Activated CD4-positive, alpha-beta T cell treated with anti-CD3 and anti-CD28 coated beads, Interleukin-2, amount 50 U/mL, for 1 hour (primary cell): ENCODE data around the gene PRR33.

Experiments used
- DNase-seq: peaks from one replicate; pipeline ENCODE4 v3.0.0-alpha.2; 2020

PRR33 gene

DNA sequence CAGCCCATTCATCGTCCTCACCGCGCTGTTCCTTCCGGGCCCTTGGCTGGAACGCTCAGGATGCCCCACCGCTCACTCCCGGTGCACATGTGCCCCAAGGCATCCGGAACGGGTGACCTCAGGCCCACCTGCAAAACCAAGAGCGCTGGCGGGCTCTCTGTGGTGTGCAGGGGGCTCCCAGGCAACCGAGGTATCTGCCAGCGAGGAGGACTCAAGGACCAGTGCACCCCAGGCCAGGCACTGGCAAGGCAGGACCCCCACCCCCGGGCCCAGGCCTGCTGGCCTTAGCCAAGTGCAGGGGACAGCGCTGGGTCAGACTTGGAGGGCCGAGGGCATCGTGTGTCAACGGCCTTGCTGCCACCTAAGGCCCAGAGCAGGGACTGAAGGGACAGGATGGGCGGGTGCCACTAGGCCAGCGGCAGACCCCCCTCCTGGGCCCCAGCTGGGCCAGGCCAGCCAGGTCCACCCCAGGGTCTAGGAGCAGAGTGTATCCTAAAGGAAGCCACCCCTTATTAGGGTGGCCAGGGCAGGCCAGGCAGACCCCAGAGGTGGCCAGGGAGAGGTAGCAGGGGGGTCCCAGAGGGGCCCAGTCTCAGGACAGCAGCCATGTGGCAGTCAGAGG is 36.3 kb upstream of the PRR33 start:
- DNase-seq, result no peak

DNA sequence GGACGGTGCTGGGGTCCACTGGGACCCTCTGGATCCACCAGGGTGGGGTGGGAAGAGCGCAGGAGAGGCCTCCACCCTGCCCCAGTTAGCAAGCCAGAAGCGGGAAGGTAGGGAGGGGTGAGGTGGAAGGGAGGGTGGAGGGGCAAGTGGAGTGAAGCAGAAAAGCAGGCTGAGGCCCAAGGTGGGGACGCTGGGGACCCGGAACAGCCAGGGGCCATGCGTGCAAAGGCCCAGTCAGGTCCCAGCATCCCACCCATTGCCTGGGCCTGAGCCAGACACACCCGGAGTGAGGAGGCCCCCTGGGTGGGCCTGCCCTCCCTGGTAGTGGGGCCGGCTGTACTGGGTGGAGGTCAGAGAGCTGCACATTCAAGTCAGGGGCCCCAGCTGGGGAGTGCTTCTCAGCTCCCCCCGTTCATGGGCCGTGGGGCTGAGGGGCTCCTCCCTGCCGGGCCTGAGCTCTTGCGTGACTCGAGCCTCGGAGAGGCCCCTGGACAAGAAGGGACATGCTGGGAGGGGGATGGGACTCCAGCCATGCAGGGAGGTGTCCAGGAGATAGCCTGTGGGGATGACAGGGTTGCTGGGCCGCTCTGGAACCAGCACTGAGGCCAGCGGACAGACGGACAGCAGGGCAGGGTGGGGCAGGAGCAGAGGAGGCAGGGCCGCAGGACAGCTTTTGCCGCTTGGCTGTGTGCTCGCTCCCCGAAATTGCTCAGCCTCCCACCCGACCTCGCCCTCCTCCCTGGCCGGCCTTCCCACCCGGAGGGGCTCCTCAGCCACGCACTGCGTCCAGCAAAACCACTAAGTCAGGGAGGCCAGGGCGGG is 35.5 kb upstream of the PRR33 start:
- no peak for DNase-seq

DNA sequence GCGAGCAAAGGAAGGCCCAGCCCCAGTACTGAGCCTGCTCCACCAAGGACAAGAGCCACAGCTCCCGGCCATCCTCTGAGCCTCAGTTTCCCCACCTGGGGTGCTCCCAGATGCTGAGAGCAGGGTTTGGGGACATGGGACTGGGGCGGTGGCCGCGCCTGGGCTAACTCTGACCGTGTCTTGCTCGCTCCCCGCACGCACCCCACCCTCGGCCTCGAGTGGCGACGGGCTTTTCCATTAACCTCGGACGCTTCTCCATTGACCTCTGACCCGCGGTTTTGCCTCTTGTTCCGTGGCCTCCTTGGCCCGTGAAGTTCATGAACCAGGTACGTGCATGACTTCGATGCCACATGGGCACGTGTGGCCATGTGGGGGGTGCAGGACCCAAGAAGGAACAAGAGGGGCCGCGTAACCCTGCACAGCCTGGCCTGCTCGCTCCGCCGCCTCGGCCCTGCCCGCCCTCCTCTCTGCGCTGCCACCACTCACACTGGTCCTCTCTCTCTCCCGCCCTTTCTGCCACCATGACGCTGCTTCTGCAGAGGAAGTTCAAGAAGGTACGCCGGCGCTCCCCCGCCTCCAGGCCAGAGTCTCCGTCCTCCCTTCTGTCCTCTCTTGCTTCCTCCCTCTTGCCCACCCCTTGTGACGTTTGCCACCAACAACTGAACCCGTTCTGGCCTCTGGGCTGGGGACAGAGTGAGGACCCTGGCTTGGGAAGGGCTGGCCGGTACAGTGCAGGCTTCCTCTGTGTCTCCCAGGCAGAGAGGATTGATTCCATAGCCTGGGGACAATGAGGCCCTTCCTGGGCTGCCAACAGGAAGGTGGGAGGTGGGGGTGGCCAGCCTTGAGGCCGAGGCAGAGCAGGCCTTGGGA is 34.7 kb upstream of the PRR33 start:
- no peak for DNase-seq

DNA sequence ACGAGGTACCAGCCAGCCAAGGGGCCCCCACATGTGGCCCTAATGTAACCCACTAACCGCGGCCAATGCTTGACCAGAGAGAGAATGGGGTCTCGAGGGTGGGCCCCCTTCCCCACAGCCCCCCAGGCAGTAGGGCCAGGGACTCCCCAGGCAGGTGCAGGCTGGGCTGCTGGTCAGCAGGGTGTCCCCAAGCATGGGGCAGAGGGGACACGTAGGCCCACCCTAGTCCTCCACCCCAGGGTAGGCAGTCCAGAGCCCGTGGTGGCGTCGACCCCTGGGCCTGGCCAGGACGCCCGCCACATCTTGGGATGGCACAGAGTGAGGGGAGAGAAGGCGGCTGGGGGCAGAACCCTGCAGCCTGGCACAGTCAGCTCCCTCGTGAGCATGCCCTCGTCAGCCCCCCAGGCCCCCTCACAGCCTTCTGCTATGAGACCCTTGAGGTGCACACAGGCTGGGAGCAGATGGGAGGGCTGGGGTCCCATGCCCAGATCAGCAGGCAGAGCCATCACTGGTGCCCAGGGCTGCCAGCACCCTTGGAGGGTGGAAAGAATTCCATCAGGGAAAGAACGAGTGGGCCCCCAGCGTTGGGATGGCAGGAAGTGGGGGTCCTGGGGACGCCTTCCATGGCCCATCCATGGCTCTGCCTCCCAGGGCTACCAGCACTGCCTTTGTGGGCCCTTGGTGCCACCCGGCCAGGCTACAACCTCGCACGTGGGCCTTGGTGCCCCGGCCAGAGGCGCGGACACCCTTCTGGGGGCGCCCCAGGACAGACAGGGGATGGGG is 33.9 kb upstream of the PRR33 start:
- DNase-seq, result no peak

DNA sequence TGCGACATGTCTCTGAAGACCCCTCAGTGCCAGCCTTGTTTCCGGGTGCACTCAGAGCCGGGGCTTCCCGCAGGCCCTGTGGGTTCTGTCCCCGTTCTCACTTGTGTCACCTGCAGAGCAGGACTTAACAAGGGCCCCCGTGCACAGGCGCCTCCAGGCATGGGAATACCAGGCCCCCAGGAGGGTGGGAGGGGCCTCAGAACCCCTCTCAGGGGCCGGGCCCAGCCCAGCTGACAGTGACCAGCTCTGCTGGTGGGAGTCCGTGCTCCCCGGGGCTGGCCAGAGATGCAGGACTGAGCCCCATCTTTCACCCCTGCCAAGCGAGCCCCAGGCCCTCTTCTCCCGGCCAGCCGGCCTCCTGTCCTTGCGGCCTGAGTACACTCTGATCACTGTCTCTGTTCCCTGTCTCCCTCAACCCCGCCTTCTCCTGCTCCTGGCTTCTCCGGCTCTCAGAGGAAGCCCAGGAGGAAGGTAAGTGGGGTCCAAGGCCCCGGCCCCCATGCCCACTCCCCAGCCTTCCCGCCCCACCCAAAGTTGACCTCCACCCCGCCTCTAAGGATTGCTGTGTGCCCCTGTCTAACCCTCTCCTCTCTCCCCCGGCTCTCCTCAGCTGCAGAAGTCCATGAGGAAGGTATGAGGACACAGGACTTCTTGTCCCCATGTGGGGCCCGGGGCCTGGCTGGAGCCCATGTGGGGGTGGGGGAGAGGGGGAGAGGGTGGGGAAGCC is 33.1 kb upstream of the PRR33 start:
- no peak for DNase-seq

DNA sequence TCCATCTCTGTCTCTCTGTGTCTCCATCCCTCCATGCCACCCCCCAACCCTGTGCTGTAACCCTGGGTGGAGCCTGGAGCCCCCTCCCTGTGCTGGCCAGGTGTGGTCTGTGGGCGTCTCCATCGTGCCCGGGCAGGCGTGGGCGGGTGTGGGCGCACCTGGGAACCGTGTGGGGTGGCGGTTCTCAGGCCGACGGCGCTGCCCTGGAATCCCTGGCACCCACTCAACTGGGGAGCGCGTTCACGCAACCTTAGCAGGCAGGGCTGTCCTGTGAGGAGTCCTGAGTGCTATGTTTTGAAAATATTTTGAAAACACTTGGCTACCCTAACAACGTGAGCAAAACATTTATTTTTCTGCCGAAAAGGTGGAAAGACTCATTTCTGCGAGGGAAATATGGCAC is 32.5 kb upstream of the PRR33 start:
- no peak for DNase-seq

DNA sequence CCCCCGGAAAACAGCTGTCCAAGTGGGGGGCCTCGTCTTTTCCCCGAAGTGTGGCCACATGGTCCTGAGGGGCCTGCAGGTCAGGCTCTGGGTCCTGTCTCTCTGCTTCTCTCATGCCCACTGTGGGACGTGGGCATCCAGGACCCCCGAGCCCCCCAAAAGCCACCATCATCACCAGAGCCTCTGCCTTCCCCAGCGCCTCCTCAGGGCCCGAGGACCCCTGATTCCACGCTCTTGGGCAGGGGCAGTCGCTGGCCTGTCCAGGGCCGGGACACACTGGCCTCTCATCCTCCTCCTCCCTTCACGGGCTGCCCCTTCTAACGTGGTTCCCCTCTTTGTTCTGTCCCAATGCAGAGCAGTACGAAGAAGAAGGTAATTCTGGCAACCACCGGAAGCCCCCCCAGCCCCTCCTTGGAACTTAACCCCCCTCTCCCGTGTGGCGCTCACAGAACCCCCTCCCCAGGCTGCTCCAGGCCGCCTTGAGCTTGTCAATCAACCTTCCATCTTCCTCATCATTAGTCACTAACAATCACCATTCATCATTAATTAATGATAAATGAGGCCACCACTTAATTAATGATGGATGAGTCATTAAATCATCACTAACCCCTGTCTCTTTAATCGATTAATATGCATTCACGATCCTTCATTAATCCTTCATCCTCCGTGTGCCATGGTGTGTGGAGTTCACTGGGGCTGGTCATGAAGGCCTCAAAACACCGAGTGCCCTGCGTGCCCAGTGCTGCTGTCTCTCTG is 31.7 kb upstream of the PRR33 start:
- DNase-seq, result no peak

DNA sequence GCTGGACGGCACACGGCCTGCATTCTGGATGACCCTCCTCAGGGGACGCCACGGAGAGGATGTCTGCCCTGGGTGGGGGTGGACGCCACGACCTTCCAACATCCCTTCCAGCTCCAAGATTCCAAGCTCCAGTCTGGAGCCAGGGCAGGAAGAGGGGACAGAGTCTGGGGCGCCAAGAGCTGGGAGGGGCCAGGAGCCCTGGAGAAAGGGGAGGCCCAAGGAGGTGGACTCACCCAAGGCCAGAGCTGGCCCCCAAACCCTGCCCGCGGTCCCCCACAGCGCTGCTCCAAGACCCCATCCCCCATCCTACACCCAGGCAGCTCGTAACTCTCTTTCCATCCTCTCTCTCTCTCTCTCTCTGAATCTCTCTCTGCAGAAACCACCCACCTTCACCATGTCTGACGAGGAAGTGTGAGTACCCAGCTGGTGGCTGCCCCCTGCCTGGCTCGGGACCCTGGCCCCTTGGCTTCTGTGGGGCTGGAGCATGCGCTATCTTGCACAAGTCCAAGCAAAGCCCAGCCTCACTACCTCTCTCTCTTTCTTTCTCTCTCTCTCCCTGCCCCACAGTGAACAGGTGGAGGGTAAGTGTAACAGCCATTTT is 30.9 kb upstream of the PRR33 start:
- no peak for DNase-seq

DNA sequence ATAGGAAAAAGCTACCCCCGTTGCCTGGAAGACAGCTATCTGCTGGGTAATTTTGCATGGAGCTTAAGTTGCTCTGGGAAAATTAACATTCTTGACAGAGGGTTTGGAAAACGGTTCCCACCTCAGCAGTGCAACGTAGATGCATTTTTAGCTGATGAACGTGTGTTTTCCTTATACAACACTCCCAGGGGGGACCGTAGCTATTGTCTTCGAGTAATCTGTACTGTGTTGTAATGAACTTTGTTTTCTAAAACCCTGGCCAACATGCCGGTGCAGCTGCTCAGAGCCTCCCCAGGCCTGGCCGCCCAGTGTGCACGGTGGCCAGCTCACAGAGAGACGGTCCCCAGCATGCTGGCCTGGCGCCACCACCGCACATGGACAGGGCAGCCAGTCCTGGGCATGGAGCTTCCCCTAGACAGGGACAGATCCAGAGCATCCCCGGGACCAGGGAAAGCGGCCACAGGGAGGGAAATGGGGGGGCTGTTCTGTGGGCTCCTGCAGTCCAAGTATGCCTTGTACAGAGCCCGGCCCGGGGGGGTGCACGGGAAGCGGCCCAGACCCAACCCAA is 30.0 kb upstream of the PRR33 start:
- DNase-seq, result no peak

DNA sequence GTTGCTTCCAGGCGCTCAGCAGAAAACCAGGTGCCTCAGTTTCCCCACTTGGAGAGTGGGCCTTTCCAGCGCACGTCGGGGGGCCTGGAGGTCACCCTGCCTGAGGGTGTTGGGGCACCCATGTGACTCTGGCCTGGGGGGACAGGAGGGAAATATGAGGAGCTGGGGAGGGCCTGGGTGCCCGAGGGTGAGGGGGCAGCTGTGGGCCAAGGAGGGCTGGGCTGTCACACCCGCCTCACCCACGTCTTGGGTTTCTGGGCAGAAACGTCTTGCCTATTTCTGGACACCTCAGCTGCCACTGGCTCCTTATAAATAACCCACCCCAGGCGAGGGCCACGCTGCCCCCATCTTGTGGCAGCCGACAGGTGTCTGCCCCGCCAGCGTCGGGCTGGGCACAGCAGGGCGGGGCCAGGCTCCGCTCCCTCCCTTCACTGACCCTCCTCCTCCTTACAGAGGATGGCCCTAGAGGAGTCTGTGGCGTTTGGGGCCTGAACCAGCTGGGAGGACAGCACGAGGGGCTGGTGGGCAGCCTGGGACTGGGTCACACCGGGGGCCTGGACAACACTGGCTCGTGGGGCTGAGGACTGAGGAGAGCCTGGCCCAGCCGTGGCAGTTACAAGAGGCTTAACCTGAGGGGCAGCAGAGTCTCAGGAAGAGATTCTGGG is 29.3 kb upstream of the PRR33 start:
- no peak for DNase-seq

DNA sequence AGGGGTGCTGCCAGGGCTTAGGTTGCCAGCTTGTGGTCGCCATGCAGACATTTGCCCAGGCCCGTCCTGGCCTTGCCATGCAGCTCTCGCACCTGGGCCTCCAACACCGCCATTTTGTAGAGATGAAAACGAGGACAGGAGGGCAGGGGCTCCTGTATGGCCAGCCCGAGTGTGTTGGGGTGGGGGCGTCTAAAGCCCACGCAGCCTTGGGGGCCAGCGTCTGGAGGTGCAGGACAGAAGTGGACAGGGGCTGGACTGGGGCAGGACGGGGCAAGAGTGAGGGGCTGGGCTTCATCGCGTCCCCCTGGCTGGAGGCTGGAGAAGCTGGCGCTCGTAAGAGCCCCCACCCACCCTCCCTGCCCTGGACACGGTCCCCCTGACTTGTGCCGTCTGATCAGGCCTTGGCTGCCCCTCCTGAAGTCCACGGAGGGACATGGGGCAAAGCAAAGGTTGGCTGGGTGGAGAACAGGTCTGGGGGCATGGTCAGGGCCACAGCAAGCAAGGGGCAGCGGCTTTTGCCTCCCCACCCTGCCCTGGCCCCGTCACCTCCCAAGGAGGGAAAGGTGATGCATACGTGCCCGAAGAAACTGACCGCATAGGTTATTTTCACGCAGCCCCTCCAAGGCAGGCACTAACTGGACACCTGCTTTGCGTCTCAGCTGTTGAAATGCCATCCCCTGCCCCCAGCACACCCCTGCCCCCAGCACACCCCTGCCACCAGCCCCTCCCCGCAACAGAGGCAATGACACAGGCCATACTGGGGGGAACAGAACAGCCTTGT is 28.6 kb upstream of the PRR33 start:
- DNase-seq, result no peak

DNA sequence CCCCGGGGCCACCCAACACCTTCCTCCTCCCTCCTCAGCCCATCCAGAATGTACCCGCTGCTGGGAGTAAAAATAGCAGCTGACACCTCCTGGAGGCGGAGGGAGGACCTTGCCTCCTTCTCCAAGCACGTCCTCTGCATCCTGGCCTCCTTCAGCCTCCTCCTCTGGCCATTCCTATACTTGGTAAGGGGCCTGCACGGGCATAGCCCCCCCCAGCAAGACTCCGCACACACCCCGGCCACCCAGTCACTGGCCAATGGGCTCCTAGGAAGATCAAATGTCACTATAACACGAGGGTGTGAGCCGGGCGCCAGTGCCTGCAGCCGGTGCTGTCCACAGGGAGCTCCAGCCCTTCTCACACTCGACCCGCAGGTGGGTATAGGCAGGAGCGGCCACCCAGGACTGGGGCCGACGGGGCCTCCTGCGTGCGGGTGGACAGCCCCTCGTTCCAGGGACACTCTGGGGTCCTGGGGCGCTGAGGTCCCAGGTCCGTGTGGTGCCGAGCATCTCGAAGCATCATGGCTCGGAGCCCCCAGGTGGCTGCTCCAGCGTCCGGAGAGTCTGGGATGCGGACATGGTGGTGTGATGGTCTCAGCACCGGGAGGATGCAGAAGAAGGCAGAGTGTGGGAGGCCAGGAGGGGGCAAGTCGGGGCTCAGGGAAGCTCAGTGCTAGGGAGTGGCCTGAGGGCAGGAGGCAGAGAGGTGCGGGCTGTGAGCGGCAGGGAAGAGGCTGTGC is 27.9 kb upstream of the PRR33 start, which contains the start of gene TNNT3:
Gene TNNT3 (plus strand): TSS at position 313 of the 737 bp plus-strand sequence. CDS start 3,172 bp downstream, outside the sequence.
- no peak for DNase-seq

DNA sequence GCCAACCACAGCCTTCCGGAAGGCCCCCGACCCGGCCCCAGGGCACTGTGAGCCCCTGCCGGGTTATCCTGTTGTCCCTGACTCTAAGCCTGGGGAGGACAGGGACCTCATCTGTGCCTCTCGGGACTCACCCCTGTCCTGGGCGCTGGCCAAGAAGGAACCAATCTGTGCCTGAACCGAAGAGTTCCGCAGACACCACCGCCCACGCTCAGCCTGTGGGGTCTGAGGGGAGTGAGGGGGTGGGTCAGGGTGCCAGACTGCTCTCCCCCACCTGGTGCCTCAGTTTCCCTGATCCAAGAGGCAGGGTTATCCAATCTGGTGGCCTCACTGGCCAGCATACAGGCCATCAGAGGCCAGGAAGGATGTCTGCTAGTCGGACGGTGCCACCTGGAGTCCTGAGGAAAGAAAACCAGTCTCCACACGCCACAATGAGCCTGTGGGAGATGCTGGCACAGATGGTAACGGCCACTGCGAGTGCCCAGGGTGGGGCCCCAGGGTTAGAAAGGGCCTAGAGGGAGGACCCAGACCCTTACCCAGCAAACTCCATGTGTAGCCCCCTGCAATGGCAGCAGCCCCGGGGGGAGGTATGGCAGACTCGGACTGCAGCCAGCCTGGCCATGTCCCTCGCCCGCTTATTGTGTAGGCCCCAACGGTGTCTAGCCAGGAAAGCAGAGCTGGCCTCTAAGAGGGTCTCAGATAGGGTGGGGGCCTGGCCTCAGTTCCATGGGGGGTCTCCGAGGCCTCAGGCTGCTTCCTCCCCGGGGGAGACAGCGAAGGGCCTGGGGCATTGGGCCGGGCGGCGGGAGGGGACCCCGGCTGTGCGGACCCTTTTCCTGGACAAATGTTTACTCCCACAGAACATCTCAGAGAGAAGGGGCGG is 27.0 kb upstream of the PRR33 start:
- no peak for DNase-seq

DNA sequence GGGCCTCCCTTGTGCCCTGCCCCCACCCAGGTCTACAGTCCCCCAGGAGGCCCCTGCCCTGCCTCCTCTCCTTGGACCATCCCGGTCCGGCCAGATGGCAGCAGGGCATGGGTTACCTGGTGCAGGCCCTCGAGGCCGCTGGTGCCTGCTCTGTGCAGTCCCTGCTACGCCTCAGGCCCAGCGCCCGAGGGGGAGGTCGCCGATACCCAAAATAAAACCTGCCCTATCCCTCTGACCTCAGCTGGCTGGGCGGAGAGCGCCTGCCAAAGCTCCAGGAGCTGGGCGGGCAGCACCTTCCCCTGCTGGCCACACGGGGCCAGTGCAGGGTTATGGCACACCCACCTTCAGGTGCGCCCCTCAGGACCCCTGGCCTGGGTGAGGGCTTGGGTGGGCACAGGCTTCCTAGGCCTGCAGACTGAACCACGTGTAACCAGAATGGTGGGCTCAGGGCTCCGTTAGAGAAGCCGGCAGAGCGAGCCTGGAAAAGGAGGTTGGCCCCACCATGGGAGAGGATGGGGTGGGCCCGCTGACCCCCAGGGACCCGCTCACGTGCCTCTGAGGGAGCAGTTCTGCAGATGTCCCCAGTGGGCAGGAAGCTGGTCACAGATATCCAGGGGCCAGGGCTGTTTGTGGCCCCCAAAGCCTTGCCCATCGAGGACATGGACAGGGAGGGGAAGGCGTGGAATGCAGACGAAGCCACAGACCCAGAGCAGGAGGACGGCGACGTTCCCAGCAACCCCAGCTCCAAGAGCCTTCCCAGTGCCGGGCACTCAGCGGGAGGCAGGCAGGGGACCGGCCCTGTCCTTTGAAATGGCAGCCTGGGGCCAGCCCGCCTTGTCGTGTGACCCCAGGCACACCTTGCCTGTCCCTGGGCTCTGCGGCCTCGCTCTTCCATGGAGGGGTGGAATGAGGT is 26.1 kb upstream of the PRR33 start:
- no peak for DNase-seq

DNA sequence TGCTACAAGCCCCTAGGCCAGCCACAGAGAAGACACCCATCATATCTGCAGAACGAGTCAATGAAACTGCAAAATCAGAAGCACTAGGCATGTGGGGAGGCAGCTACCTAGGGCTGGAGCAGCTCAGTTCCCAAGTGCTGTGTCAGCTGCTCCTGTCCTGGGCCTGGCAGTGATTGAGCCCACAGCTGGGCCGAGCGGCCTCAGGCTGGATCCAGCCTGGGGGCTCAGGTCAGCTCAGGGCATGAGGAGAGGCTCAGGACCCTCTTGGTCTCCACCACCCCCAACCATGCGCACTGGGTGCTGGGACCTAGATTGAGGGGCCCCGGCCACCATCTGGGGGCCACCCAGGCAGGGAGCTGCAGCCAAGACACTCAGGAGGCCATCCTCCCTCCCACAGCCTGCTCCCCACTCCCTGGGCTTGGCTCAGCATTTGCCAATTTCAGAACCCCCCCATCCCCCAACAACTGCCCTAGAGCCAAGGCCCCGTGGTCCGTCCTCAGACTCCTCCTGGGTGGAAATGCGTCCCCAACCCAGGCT is 25.4 kb upstream of the PRR33 start:
- no peak for DNase-seq
